ENCODE measurements around the gene ASCC3. TPM values are rescaled to one million over a fixed set of nuclear protein-coding genes. Genes with fewer than 3 reads are reported as not detected.

ASCC3 gene
- polyA plus RNA-seq, 1 donor: 13.6 TPM

DNA sequence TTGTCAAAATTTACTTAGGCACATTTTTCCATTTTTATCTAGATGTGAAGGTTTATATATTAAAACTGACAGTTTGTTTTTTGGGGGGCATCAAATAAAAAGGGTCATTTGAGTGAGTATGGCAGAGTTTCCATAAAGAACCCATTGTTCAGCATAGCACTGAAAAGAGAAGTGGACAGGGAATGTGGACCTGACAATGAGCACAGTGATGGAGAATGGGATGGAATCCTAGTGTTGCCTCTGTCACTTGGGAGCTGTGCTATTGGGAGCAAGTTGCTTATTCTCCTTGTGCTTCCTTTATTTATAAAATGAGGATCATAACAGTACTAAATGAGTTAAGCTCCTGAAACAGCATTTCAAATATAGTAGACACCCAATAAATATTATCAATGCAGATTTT, 285.7 kb downstream of the ASCC3 start:
- DNase-seq (ENCODE audit: low read depth): no peak

DNA sequence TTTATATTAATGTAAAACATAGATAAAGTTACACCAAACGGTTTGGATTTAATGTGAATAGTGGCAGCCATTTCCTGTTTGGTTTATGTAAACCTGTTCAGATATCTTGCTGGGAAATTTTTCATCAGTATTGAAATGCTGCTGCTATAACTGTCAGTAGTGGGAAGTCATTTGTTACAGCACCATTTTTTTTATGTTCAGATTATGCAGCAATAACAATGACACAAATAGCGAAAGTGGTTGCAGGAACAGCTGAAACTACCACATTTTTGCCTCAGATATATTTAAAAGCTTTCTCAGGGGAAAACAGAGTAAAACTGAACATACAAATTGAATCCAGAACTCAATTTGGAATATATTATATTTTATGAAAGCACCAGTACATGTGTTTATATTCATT, 287.6 kb downstream of the ASCC3 start:
- DNase-seq (ENCODE audit: low read depth): no peak

DNA sequence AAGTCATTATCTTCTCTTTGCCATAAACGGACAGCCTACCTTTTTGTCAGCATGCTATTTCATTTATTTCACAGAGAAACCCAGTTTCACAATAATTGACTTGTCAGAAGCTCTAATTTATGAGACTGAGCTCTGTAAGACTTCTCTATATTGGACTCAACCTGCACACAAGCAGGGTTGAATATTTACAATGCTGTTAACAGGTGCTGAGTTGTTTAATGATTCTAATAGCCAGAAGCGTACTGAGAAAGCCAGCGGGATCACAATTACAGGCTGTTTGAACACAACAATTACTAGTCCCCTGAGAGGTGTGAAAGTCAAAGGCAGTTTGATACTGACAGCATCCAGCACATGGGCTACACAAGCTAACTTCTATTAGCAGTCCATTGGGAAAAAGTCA, 288.2 kb downstream of the ASCC3 start:
- no peak for DNase-seq (ENCODE audit: low read depth)

DNA sequence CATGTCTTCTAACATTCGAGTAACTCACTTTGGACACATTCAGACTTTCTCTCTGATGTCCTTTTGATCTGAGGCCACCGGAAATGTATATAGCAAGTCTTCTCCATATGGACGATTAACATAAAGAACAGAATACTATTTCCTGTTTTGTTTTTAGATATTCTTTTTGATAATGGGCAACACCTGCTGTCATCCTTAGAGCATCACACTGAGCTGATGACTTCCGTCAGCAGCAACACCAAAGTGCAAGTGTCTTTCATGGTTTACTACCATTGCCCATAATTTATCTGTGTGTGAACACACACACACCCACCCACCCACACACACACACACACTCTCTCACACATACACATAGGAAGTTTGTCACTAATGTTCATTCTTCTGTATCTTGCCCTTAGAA, 303.7 kb downstream of the ASCC3 start:
- no peak for DNase-seq (ENCODE audit: low read depth)

DNA sequence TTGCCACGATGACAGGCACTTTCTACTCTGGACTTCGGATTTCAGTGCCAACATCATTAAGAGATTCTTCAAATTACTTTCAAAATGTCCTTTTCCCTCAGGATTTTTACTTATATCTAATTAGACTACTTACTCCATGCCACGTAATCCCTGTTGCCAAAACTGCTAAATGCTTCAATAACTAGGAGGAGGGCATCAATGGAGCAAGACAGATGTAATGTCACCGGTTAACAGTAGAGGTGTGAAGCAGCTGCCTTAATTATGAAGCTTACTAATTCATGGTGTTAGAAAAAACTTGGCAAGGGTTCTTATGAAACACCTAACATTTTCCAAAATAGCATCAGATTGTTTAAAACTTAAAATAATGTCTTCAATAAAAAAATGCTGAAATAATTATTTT, 305.2 kb downstream of the ASCC3 start:
- no peak for DNase-seq (ENCODE audit: low read depth)

DNA sequence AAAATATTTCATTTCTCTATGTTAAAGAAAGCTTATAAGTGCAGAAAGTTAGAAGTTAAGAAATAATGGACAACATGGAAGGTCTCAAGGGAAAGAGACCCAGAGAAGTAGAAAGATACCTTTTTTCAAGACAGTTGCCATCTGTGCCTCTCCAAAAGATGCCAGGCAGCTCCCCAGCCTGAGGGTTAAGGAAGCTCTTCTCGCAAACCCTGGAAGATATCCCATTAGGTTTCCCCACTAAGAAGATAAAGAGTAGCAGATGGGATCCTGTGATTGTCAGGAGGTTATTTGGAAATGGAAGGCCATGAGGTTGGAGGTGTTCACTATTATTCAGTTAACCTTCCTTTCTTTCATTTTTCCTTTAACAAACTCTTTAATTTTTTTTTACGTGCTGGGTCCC, 306.3 kb downstream of the ASCC3 start:
- DNase-seq (ENCODE audit: low read depth): no peak

DNA sequence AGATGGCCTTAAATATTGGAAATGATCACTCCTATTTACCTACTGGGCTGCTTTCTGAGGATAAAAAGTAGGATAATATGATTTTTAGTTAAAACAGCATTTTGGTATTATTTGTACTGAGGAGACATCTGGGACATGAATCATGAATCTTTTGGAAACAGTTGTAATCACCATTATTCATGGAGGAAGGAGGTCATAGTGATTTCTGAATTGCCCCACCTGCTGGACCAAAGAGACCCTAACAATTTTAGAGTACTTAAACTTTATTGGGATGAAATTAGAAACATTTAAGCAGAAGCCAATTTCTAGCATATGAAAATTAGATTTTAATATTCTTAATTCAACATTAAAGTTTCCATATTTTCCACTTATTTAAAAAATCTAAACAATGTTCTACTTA, 308.0 kb downstream of the ASCC3 start:
- no peak for DNase-seq (ENCODE audit: low read depth)

DNA sequence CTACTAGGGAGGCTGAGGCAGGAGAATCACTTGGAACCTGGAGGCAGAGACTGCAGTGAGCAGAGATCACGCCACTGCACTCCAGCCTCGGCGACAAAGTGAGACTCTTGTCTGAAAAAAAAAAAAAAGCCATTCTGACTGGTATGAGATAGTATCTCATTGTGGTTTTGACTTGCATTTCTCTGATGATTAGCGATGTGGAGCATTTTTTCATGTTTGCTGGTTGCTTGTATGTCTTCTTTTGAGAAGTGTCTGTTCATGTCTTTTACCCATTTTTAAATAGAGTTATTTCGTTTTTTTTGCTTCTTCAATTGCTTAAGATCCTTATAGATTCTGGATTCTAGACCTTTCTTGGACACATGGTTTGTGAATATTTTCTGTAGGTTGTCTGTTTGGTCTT, 312.9 kb downstream of the ASCC3 start:
- no peak for DNase-seq (ENCODE audit: low read depth)

DNA sequence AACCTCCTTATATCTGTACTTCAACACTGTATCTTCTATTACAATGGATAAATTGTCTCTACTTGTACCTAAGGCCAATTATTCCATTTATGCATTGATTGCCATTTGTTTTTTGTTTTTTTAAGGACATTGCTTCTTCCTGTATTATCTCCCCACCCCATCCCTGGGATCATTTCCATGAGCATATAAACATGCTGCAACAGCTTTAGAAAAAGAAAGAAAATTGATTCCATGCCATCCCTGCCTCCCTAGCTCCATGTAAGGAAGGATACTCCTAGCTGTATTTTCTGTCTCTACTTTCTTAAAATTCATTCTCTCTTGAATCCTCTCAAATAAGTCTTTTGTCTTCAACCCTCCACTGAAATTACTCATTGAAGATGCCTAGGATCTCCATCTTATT, 314.6 kb downstream of the ASCC3 start:
- no peak for DNase-seq (ENCODE audit: low read depth)

DNA sequence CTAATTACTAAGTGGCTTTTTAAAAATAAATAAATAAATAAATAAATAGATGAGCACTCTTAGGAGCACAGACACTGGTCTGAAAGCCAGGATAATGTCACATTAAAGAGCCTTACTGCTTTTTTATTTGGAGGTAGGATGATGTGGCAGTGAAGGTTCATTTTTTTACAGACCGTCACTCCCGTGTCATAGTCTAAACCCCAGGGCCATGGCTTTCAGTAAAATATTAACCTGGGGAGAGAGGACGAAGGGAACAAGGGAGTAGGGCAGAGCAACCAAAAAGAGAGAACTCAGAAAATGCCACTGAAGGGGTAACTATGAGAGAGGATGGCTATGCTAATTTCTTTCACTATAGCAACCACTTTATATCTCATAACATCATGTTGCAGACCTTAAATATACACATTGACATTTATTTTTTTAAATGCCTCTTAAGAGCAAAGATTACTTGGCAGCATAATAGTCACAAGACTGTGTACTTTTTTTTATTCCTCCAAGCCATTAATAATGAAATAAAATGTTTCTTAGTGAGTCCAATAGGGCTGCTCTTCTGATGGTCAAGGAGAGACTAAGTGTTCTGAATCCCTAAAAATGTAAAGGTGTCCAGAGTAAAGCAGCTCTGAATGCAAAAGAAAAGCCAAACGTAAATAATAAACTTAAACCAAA, 315.6 kb downstream of the ASCC3 start:
- DNase-seq (ENCODE audit: low read depth): no peak

DNA sequence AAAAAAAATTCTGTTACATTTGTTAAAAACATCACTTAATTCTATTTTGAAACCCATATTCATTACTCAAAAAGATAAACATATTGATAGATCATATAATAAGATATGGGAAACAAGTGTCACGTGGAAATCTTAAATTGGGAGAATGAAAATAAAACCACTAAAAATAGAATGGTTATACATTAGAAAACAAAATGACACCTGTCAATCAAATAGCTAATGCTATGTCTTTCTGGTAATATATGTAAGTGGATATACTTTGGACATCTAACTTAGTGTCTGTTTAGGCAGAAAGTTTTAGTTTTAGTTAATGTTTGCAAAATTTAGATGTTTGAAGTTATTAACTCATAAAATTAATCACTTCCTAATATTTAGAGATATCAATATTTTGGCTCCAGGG, 321.3 kb downstream of the ASCC3 start:
- DNase-seq (ENCODE audit: low read depth): no peak

DNA sequence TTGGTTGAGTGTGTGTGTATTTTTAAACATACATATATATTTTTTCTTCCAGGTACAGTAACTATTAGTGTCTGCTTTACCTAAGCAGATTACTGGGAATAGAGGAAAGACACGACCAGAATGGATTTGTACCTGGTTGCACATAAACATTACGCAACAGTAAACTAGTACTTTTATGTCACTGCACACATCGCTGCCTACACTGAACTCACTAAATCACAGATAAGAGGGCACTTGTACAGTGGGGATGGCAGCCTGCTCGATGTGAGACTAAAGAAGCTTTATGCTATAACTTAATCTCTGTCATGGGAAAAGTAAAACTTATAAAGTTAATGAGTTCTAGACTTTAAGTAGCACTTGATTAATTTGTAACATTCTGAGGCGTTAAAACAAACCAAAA, 326.9 kb downstream of the ASCC3 start:
- DNase-seq (ENCODE audit: low read depth): no peak

DNA sequence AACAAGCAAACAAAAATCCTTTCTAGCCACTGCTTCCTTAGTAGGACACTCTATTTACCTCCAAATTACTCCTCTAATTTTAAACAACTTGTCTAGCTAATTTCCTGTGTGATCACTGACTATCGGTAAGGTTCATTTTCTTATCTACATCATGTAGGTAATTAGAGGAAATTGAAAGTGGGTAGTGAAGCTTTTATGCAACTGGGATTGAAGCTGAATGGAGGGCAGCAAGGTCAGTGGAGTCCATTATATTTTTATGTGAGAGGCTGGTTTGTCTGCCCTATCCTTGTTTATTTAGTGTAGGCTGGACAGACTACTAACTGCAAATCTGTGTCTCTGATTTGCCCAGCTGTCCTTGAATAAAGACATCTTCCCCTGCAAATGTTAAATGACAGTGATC, 327.9 kb downstream of the ASCC3 start:
- DNase-seq (ENCODE audit: low read depth): no peak

DNA sequence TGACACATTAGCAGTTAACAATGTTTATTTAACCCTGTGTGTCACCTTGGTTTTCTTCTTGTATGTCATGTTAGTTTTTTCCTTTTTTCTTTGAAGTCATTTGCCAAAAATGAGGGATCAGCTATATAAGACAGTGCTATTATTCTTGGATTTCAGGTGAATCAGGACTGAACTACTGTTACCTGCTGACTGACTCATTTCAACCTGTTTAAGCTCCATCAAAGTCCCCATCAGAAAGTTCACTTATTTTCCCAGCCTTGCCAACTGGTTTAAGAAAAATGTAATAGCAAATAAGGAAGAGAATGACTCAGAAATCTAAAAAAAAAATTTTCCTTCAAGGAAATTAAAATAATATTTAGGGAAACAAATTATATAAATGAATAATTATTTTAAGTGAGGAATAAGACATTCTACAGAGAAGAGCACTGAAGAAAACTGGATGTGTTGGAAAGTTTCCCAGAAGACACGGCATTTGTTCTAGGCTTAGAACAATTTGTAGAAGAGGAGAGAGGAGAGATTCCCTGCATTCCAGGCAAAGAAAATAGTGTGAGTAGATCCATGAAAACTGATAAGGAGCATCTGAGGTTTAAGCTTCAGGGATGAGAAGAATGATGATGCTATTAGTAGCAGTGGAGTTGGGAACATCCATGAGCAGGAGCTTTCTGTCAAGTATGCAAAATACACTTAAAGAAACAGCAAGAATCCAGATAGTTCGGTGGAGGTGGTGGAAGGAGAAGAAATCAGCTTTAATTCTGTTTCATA, 331.5 kb downstream of the ASCC3 start:
- DNase-seq (ENCODE audit: low read depth): no peak

DNA sequence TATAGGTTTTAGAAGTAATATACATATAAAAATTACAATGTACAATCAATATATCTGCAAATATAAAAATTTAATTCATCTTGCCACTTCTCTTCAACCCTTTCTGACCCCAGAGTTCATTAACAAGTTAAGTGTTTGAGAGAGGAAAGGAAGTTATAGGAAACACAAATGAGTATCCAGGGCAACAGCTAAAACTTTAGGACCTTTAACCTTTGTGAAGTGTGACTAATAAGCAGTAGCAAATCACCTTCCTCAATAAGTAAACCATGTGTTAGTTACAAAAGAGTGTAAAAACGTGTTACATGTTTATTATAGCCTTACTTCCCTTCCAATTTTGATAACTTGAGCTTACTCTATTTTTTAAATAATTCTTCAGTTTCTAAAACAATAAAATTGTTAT, 343.0 kb downstream of the ASCC3 start:
- DNase-seq (ENCODE audit: low read depth): no peak

DNA sequence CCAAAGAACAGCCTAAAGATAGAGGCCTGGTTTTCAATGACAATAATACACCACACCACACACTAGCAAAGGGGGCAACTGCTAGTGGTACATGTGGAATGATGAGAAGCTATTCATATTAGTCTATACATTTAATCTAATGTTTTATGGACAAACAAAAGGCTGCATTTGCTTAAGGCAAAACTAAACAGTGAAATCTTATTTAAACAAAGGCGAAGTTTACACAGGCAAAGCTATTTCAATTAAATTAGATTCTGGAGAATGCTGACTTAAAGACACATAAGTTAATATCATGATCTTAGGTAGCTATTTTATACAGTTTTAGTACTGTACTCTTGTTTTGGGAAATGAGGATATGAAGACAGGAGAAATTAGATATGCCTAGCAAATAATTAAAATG, 362.5 kb downstream of the ASCC3 start:
- no peak for DNase-seq (ENCODE audit: low read depth)

DNA sequence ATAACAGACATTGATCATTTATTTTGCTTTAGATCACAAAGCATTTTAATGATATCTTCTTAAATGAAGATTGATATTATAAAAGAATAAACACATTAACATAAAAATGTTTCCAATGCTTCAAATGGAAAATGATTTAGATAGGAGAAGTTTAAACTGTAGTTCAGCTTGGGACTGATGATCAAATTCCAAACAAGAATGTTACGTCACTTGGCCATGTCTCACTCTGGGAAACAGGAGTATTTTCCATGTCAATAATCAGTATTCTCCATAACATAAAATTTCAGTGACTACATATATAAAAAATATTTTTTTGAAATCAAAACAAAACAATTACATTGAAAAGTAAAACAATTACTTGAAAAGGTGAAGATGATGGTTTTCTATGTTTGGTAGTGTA, 363.5 kb downstream of the ASCC3 start:
- DNase-seq (ENCODE audit: low read depth): no peak

DNA sequence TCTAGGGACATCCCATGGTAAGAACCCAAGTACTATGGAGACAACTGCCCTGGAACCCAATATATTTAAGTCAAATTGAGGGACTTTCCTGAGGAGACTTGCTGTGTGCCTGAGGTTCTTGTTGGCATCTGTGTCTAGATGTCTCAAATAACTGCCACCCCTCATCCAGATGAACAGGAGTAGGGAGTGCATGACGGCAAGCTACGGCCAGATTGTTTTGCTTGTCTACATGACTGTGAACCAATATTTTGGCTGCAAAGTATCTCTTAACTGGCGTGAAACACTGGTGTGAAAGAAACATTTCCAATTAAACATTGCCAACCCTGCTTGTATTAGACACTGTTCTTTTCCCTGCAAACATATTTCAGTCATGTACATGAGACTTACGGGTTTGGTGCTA, 364.0 kb downstream of the ASCC3 start:
- no peak for DNase-seq (ENCODE audit: low read depth)

DNA sequence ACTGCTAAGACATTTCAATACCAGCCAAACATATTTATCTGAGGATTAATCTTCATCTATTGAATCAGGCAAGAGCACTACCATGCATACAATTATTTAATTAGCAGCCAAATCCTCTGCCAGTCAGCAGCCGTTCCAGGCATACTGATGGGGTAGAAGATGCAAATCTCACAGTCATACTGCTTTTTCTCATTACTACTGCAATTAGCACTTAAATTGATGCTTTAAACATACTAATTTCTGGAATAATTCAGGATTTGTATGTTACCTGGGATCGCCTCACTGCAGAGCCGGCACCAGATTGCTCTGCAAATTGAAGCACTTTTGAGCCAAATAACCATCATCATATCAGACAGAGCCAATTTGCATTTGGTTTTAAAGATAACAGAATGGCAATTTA, 366.5 kb downstream of the ASCC3 start:
- no peak for DNase-seq (ENCODE audit: low read depth)

DNA sequence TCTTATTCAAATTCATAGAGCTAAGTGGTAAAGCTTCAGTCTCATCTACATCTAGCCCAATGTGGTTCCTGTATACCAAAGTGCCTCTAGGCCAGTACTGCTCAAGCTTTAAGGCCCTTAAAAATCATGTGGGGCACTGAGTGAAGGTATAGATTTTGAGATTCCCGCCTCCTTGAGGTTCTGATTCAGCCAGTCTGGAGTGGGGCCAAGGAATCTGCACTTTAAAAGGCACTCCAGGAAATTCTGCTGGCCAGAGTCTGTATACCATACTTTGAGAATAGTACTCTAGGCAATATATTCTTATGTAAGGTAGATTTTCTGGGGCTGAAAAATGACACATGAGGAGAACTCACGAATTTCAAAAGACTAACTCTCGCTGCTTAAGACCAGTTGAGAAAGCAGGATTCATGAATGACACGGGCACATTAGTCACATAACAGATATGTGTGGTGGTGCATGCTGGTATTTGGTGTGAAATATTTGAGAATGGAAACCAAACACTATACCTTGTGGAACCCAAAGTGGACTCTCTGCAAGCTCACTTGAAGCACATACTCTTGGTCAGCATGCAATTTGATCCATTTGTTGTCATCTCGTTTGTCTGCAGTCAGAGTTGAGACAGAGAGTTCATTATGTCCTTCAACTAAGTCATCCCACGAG, 368.8 kb downstream of the ASCC3 start:
- no peak for DNase-seq (ENCODE audit: low read depth)

DNA sequence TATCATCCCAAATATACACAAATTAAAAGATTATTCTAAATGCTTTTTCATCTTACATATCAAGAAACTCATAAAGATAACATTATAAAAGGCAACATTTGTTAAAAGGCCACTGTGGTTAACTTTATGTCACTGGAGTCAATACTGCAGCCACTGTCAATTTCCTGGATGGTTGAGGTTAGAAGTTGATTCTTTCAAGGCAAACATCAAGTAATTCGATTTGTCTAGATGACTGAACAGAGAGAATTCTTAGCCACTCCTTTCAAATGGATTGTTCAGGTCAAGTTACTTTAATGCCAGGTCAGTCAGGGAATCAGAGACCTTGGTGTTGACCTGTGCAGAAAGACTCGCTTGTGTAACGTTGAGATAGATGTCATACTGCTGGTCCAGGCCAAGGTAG, 372.0 kb downstream of the ASCC3 start:
- no peak for DNase-seq (ENCODE audit: low read depth)

DNA sequence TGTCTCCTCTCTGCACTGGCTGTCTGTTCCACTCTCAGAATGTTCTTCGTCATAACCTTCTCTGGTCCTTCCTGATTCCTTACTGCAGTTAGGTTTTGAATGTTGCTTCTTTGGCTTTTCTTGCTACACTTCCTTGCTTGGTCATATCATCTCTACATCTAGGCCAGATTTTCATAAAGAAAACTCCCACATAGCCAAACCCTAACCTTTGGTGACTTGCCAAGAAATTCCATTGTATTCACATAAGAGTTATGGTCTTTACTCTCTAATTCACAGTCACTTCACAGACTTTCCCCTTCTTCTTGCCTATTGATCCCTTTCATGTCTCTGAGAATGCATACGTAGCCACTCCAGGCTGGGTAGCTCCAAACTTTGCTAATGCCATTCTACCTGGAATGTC, 374.5 kb downstream of the ASCC3 start:
- DNase-seq (ENCODE audit: low read depth): no peak
